Keratinocyte (primary cell): ENCODE measurements around the gene KRT78. TPM values are rescaled to one million over a fixed set of nuclear protein-coding genes. Genes with fewer than 3 reads are reported as not detected.

Experiments
- DNase-seq: peaks from one replicate; pipeline ENCODE4 v3.0.0-alpha.2; 2011; ENCODE audit warnings: low read depth, missing footprints, low spot score
- FAIRE-seq: peaks from 2 replicates; lab custom pipeline; 2011; peaks lifted over from hg19 to GRCh38; lab: Jason Lieb, UNC
- H2AFZ ChIP-seq: 2 replicates; pipeline ENCODE4 v1.6.0; 2012; ENCODE audit warnings: low read length, control low read depth, inconsistent platforms; ENCODE audit not compliant: control insufficient read depth
- H3K27ac ChIP-seq: 2 replicates; pipeline ENCODE4 v1.5.1; 2011; ENCODE audit warnings: low read length; ENCODE audit not compliant: control insufficient read depth, insufficient read depth
- H3K27me3 ChIP-seq: 3 replicates; pipeline ENCODE4 v1.6.0; 2011; ENCODE audit warnings: low read length; ENCODE audit not compliant: control insufficient read depth, insufficient read depth; ENCODE audit errors: extremely low read depth
- H3K36me3 ChIP-seq, 2 experiments: 2 replicates in 1 of 2; 3 replicates in 1 of 2; pipeline ENCODE4 v1.5.1; 2011; ENCODE audit warnings: low read length in 2 of 2, mild to moderate bottlenecking in 1 of 2; ENCODE audit not compliant: control insufficient read depth in 2 of 2, insufficient read depth in 2 of 2; ENCODE audit errors: extremely low read depth in 1 of 2
- H3K4me1 ChIP-seq: 3 replicates; pipeline ENCODE4 v1.5.1; 2011; ENCODE audit warnings: low read length; ENCODE audit not compliant: control insufficient read depth, insufficient read depth; ENCODE audit errors: extremely low read depth
- H3K4me2 ChIP-seq: 3 replicates; pipeline ENCODE4 v1.6.0; 2011; ENCODE audit warnings: low read depth, low read length; ENCODE audit not compliant: control insufficient read depth, insufficient read depth; ENCODE audit errors: extremely low read depth
- H3K4me3 ChIP-seq, 3 experiments: fragments of 200-600 bp in 1 of 3; sonication (generic) in 1 of 3; 2 replicates in 2 of 3; 3 replicates in 1 of 3; pipeline ENCODE4 v1.5.1; 2011 to 2016; ENCODE audit warnings: low read length in 3 of 3, mild to moderate bottlenecking in 3 of 3, control low read depth in 2 of 3, inconsistent platforms in 1 of 3, low read depth in 1 of 3, mixed read lengths in 1 of 3, mixed run types in 1 of 3, moderate library complexity in 1 of 3; ENCODE audit not compliant: control insufficient read depth in 2 of 3, insufficient read depth in 2 of 3; ENCODE audit errors: extremely low read depth in 1 of 3
- H3K79me2 ChIP-seq: 2 replicates; pipeline ENCODE4 v1.6.0; 2012; ENCODE audit warnings: low read length; ENCODE audit not compliant: control insufficient read depth, insufficient read depth
- H3K9ac ChIP-seq: 3 replicates; pipeline ENCODE4 v1.6.0; 2011; ENCODE audit warnings: low read length; ENCODE audit not compliant: control insufficient read depth, insufficient read depth; ENCODE audit errors: extremely low read depth
- H3K9me1 ChIP-seq: 3 replicates; pipeline ENCODE4 v1.6.0; 2011; ENCODE audit warnings: low read length; ENCODE audit not compliant: control insufficient read depth, insufficient read depth; ENCODE audit errors: extremely low read depth
- H3K9me3 ChIP-seq: 2 replicates; pipeline ENCODE4 v1.5.1; 2012; ENCODE audit warnings: low read depth, low read length; ENCODE audit not compliant: control insufficient read depth
- H4K20me1 ChIP-seq: 3 replicates; pipeline ENCODE4 v1.6.0; 2011; ENCODE audit warnings: low read length; ENCODE audit not compliant: control insufficient read depth, insufficient read depth; ENCODE audit errors: extremely low read depth
- EZH2 ChIP-seq: IDR thresholded peaks from one replicate; pipeline ENCODE4 v1.6.1; 2012; ENCODE audit warnings: inconsistent platforms, mild to moderate bottlenecking, low read length, moderate library complexity
- dilution Hi-C: fragments of 300-500 bp; cut with MboI; formaldehyde crosslinking; loops from one replicate; pipeline ENCODE4 v1.7.0; 2020; ENCODE audit warnings: low sequenced_read_pairs; ENCODE audit not compliant: extremely low pct_ligation_motif_present
- polyA plus RNA-seq, 5 experiments: library from polyadenylated mRNA; depleted of rRNA in 3 of 5; stranded (reverse) in 3 of 5; stranded (forward) in 1 of 5; unstranded in 1 of 5; fragments of >200 nt; gene quantifications; 1 replicate in 1 of 5; 2 replicates in 3 of 5; 3 replicates in 1 of 5; pipeline versions ENCODE4 v1.2.1 to v1.2.3, GENCODE V29; 2011 to 2012; ENCODE audit warnings: missing spikeins in 2 of 5, low read depth in 1 of 5, low replicate concordance in 1 of 5
- TF ChIP-seq, protein P1 (sequence below), 3 experiments: IDR thresholded peaks in 1 of 3; conservative IDR thresholded peaks in 1 of 3; optimal IDR thresholded peaks in 1 of 3; 2 replicates in 2 of 3; 3 replicates in 1 of 3; pipeline versions ENCODE3 to v1.5.1; 2011; ENCODE audit warnings: low read length in 3 of 3, mild to moderate bottlenecking in 3 of 3, moderate library complexity in 2 of 3, control low read depth in 1 of 3, inconsistent platforms in 1 of 3; ENCODE audit not compliant: insufficient read depth in 2 of 3; ENCODE audit errors: extremely low read depth in 1 of 3

The KRT78 gene
- polyA plus RNA-seq, 1 donor (not counting 4 experiments of a cell fraction or from before 2014, with no cell fraction given), result 0.96 TPM

DNA sequence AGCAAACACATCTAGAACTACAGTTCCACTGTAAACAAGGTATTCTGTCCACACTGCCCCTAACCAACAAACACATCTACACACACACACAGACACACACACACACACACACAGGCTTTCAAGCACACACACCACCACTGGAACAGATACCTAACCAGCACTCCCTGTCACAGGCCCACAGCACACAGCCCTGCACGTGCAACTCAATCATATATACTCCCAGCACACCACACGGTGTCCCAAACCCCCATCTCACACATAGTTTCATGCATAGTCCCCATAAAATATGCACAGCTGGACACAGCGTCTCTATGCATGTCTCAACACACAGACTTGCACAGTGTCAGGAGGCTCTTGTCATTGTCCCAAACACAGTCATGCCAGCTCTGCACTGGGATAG, 28.4 kb upstream of the KRT78 start:
- peaks cover 69% of the 10 kb centered on the region for H3K4me1 ChIP-seq
- FAIRE-seq, result no peak
- H3K36me3 ChIP-seq, result no peaks in the 10 kb centered on the region
- H3K27me3 ChIP-seq, result no peaks in the 10 kb centered on the region
- no peak overlapping the region for H3K4me3 ChIP-seq
- no peak overlapping the region for H3K4me2 ChIP-seq
- H3K9ac ChIP-seq, result peak overlapping the region; percentile 43
- H3K27ac ChIP-seq, result peak overlapping the region; percentile 77
- H3K79me2 ChIP-seq, result no peaks in the 10 kb centered on the region
- no peaks in the 10 kb centered on the region for H4K20me1 ChIP-seq
- no peak overlapping the region for H2AFZ ChIP-seq
- H3K9me1 ChIP-seq, result no peaks in the 10 kb centered on the region
- dilution Hi-C loops, result no loop called here
- DNase-seq, result no peak
- TF ChIP-seq, protein P1, sequence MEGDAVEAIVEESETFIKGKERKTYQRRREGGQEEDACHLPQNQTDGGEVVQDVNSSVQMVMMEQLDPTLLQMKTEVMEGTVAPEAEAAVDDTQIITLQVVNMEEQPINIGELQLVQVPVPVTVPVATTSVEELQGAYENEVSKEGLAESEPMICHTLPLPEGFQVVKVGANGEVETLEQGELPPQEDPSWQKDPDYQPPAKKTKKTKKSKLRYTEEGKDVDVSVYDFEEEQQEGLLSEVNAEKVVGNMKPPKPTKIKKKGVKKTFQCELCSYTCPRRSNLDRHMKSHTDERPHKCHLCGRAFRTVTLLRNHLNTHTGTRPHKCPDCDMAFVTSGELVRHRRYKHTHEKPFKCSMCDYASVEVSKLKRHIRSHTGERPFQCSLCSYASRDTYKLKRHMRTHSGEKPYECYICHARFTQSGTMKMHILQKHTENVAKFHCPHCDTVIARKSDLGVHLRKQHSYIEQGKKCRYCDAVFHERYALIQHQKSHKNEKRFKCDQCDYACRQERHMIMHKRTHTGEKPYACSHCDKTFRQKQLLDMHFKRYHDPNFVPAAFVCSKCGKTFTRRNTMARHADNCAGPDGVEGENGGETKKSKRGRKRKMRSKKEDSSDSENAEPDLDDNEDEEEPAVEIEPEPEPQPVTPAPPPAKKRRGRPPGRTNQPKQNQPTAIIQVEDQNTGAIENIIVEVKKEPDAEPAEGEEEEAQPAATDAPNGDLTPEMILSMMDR (optimal IDR thresholded peaks at IDR 0.05 in 1 of 3, IDR thresholded peaks at IDR 0.05 in 1 of 3, conservative IDR thresholded peaks at IDR 0.05 in 1 of 3; ENCODE audit: extremely low read depth in 1 of 3, insufficient read depth in 2 of 3, low read length in 3 of 3), result no peak
- TF ChIP-seq EZH2, result no peak
- no peaks in the 10 kb centered on the region for H3K9me3 ChIP-seq

DNA sequence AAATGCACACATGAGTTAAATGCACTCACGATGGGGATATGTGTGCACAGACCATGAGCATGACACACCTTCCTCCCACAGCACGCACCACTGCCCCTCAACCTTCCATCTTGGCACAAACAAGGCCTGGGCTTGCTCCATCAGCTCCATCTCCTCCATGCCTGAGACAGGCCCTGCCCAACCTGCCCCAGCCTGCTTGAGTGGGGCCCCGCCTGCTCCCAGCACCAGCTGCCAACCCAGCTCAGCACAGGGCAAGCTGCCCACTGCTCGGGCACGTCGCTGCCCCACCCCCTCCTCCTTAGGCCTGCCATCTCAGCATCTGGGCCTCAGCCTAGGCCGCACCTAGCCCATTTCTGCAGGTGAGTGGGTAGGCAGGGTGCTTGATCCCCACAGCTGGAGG, 27.6 kb upstream of the KRT78 start:
- H3K4me2 ChIP-seq, result peak overlapping the region; percentile 50
- DNase-seq (no peak), FAIRE-seq (peak; percentile 66)

More for the DNA sequence above, 27.6 kb upstream of the KRT78 start:
- dilution Hi-C loops, result no loop called here
- no peaks in the 10 kb centered on the region for H4K20me1 ChIP-seq
- no peaks in the 10 kb centered on the region for H3K79me2 ChIP-seq
- no peaks in the 10 kb centered on the region for H3K27me3 ChIP-seq
- H3K9me3 ChIP-seq, result no peaks in the 10 kb centered on the region
- H3K4me1 ChIP-seq, result peaks cover 78% of the 10 kb centered on the region
- H3K27ac ChIP-seq, result peak overlapping the region; percentile 96
- H2AFZ ChIP-seq, result no peak overlapping the region
- H3K9me1 ChIP-seq, result no peaks in the 10 kb centered on the region
- TF ChIP-seq, protein P1 (optimal IDR thresholded peaks at IDR 0.05 in 1 of 3, IDR thresholded peaks at IDR 0.05 in 1 of 3, conservative IDR thresholded peaks at IDR 0.05 in 1 of 3; ENCODE audit: extremely low read depth in 1 of 3, insufficient read depth in 2 of 3, low read length in 3 of 3), result no peak
- no peak for TF ChIP-seq EZH2
- peak overlapping the region; percentile 53 for H3K9ac ChIP-seq
- H3K36me3 ChIP-seq, result no peaks in the 10 kb centered on the region
- H3K4me3 ChIP-seq, result no peak overlapping the region
